CD4-positive, alpha-beta T cell (primary cell): ENCODE results near the gene STAB2. TPM values are rescaled to one million over a fixed set of nuclear protein-coding genes. Genes with fewer than 3 reads are reported as not detected.

Experiments used
- ATAC-seq: fragments of 200-7000 bp; cut with Tn5 transposase; one replicate; pipeline ENCODE4 v1.10.0; 2022; ENCODE audit warnings: mild to moderate bottlenecking; ENCODE audit not compliant: poor library complexity
- CTCF ChIA-PET: fragments of 350-600 bp; sonication (Branson Sonifier 250); formaldehyde crosslinking; loops from one replicate; lab custom pipeline; 2021; ENCODE audit warnings: antibody characterized with exemption, inconsistent platforms; lab: Charles Lee
- POLR2A ChIA-PET: fragments of 350-600 bp; sonication (Branson Sonifier 250); formaldehyde crosslinking; loops from one replicate; lab custom pipeline; 2021; ENCODE audit warnings: antibody characterized with exemption, inconsistent platforms; lab: Charles Lee
- DNase-seq, 14 experiments: peaks; one replicate each; pipeline ENCODE4 v3.0.0-alpha.2; 2013 to 2020; ENCODE audit warnings: mixed read lengths in 2 of 14
- H3K27ac ChIP-seq, 2 donors: one replicate each; pipeline versions ENCODE4 v1.5.1 to v1.7.0; 2013; ENCODE audit warnings: low read length in 2 of 2, low read depth in 1 of 2, mild to moderate bottlenecking in 1 of 2
- H3K27me3 ChIP-seq, 2 experiments: 1 replicate in 1 of 2; 2 replicates in 1 of 2; pipeline versions ENCODE4 v1.6.1 to v1.7.0; 2013; ENCODE audit warnings: low read length in 2 of 2, control low read depth in 1 of 2, mild to moderate bottlenecking in 1 of 2, moderate library complexity in 1 of 2; ENCODE audit not compliant: insufficient read depth in 2 of 2, control insufficient read depth in 1 of 2
- H3K36me3 ChIP-seq: one replicate; pipeline ENCODE4 v1.6.1; 2013; ENCODE audit warnings: low read length, control low read depth; ENCODE audit not compliant: insufficient read depth
- H3K4me1 ChIP-seq: one replicate; pipeline ENCODE4 v1.6.1; 2013; ENCODE audit warnings: low read length, control low read depth; ENCODE audit not compliant: insufficient read depth
- H3K4me3 ChIP-seq: one replicate; pipeline ENCODE4 v1.5.1; 2013; ENCODE audit warnings: mild to moderate bottlenecking, low read length, moderate library complexity
- H3K9me3 ChIP-seq, 2 experiments: 1 replicate in 1 of 2; 2 replicates in 1 of 2; pipeline versions ENCODE4 v1.6.1 to v1.7.0; 2013; ENCODE audit warnings: low read length in 2 of 2, mild to moderate bottlenecking in 2 of 2, control low read depth in 1 of 2, moderate library complexity in 1 of 2; ENCODE audit not compliant: control insufficient read depth in 1 of 2, insufficient read depth in 1 of 2
- H3K27ac Mint-ChIP-seq: one replicate; pipeline ENCODE4 v1.8.0; 2020; ENCODE audit warnings: mixed read lengths
- H3K27me3 Mint-ChIP-seq: one replicate; pipeline ENCODE4 v1.8.0; 2021; ENCODE audit warnings: mixed read lengths
- H3K36me3 Mint-ChIP-seq: one replicate; pipeline ENCODE4 v1.8.0; 2021; ENCODE audit warnings: low read depth, mixed read lengths
- H3K4me1 Mint-ChIP-seq: one replicate; pipeline ENCODE4 v1.8.0; 2021; ENCODE audit warnings: low read depth, mixed read lengths
- H3K4me3 Mint-ChIP-seq: one replicate; pipeline ENCODE4 v1.8.0; 2020; ENCODE audit warnings: mild to moderate bottlenecking, mixed read lengths
- H3K9me3 Mint-ChIP-seq: one replicate; pipeline ENCODE4 v1.8.0; 2020; ENCODE audit warnings: mixed read lengths
- CTCF ChIP-seq: fragments of 200-600 bp; IDR thresholded peaks from one replicate; pipeline ENCODE4 v1.8.0; 2022; ENCODE audit warnings: antibody characterized with exemption, mild to moderate bottlenecking
- intact Hi-C, 2 experiments: fragments of 100-400 bp; cut with DNase I in 1 of 2; cut with micrococcal nuclease in 1 of 2; formaldehyde crosslinking; loops; one replicate each; pipeline versions ENCODE4 v1.15.1 to v1.9.0; 2023 to 2025; cut with DNase I, micrococcal nuclease
- total RNA-seq, 174 experiments: library from RNA in 2 of 174; stranded (reverse) in 2 of 174; gene quantifications; one replicate each; pipeline ENCODE4 v1.2.3 and lab custom pipeline; 2021 to 2026

Gene STAB2
- total RNA-seq, 2 experiments from 2014 or later, result not detected

- no peaks in the 10 kb centered on the region for H3K36me3 ChIP-seq
- no peaks in the 10 kb centered on the region for H3K9me3 ChIP-seq
- DNase-seq (no peak), ATAC-seq (no peak)
- H3K27ac ChIP-seq, result no peak overlapping the region
- H3K4me1 ChIP-seq, result no peaks in the 10 kb centered on the region
- ChIA-PET POLR2A (no interaction called here), CTCF (no interaction called here)
- Mint-ChIP-seq H3K4me1 (no peaks in the 10 kb centered on the region), H3K9me3 (no peaks in the 10 kb centered on the region), H3K27me3 (peaks cover 21% of the 10 kb centered on the region), H3K27ac (no peak overlapping the region), H3K36me3 (no peaks in the 10 kb centered on the region), H3K4me3 (no peak overlapping the region)
- H3K27me3 ChIP-seq, result peaks cover 0 to 2% of the 10 kb centered on the region in 2 experiments
- TF ChIP-seq CTCF, result no peak
- no peak overlapping the region for H3K4me3 ChIP-seq
- intact Hi-C loops, result no loop called here
Measured at GRCh38 chr12:103712216-103712615, 125.1 kb downstream of the STAB2 start.

- H3K4me1 Mint-ChIP-seq, result no peaks in the 10 kb centered on the region
- no peaks in the 10 kb centered on the region for H3K9me3 Mint-ChIP-seq
Measured at GRCh38 chr12:103715494-103715893, 128.4 kb downstream of the STAB2 start.

GRCh38 chr12:103716517-103717196 lies 129.6 kb downstream of the STAB2 start:
- no peak overlapping the region for H3K27ac ChIP-seq
- Mint-ChIP-seq H3K9me3 (no peaks in the 10 kb centered on the region), H3K4me1 (no peaks in the 10 kb centered on the region), H3K27ac (no peak overlapping the region), H3K4me3 (no peak overlapping the region), H3K36me3 (no peaks in the 10 kb centered on the region), H3K27me3 (peaks cover 16% of the 10 kb centered on the region)
- H3K36me3 ChIP-seq, result no peaks in the 10 kb centered on the region
- H3K9me3 ChIP-seq, result no peaks in the 10 kb centered on the region
- H3K4me3 ChIP-seq, result no peak overlapping the region
- H3K27me3 ChIP-seq, result peaks cover 2 to 3% of the 10 kb centered on the region in 2 experiments
- H3K4me1 ChIP-seq, result no peaks in the 10 kb centered on the region
- ChIA-PET CTCF (no interaction called here), POLR2A (no interaction called here)
- ATAC-seq (no peak), DNase-seq (no peak)
- TF ChIP-seq CTCF, result no peak
- intact Hi-C loops, result no loop called here

More at GRCh38 chr12:103715494-103715893, 128.4 kb downstream of the STAB2 start:
- no peaks in the 10 kb centered on the region for H3K4me1 ChIP-seq
- peaks cover 0 to 2% of the 10 kb centered on the region in 2 experiments for H3K27me3 ChIP-seq
- no peak overlapping the region for H3K4me3 ChIP-seq
- POLR2A ChIA-PET, result no interaction called here
- intact Hi-C loops, result no loop called here
- H3K36me3 ChIP-seq, result no peaks in the 10 kb centered on the region
- no peak overlapping the region for H3K27ac Mint-ChIP-seq
- no peak overlapping the region for H3K4me3 Mint-ChIP-seq
- no peaks in the 10 kb centered on the region for H3K36me3 Mint-ChIP-seq
- CTCF ChIA-PET, result no interaction called here
- peaks cover 16% of the 10 kb centered on the region for H3K27me3 Mint-ChIP-seq
- no peak for ATAC-seq
- DNase-seq, result no peak
- TF ChIP-seq CTCF, result no peak
- no peaks in the 10 kb centered on the region for H3K9me3 ChIP-seq
- H3K27ac ChIP-seq, result no peak overlapping the region
